Stimulated activated CD4-positive, alpha-beta T cell treated with anti-CD3 and anti-CD28 coated beads, Interleukin-15, amount 100 ng/mL, for 24 hours (primary cell): ENCODE measurements around the gene GDAP1L1.
"Not testable (repeated sequence)": the region's sequence is repeated elsewhere in the genome, so short reads cannot be mapped to it uniquely, and the experiment has no call there.

ENCODE experiments used
- DNase-seq: peaks from one replicate; pipeline ENCODE4 v3.0.0-alpha.2; 2020

The GDAP1L1 gene

DNA sequence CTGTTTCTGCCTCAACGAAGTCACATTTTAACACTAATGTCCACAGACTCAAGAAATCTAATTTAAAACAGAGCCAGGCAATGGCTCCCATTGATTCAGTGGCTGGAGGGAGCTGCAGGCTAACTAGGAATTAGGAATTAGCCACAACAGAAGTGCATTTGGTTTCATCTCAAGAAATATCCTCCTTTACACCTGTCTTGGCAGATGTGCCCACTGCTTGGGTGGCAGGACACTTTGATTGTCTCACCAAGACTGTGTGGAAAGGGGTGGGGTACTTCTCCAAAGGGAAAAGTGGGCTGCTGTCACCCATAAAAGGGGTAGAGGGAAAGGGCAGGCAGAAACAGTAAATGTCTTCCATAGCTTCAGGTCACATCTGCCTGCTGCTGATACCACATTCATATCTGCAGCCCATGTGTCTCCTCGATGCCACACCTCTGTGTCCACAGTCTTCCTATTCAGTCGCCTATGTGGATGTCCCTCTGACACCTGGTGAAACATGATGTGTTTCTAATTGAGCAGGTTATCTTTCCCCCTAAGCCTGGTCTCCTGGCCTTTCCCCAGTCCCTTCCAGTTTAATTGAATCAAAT, 25.6 kb upstream of the GDAP1L1 start:
- DNase-seq: no peak

DNA sequence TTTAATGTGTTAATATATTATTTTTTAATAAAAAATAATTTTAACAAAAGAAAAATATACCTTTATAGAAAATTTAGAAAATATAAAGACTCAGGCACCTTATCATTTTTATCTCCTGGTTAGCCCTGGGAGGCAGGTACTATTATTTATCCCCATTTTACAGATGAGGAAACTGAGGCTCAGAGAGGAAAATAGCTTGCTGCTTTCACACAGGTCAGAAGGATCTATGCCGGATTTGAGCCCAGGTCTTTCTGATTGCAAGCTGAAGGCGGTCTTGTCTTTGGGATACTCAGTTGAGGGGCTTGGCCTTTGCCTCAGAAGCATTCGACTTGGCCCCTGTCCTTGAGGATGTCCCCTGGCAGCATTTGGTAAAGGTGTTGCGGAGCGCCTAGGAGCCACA, 25.1 kb upstream of the GDAP1L1 start:
- no peak for DNase-seq

DNA sequence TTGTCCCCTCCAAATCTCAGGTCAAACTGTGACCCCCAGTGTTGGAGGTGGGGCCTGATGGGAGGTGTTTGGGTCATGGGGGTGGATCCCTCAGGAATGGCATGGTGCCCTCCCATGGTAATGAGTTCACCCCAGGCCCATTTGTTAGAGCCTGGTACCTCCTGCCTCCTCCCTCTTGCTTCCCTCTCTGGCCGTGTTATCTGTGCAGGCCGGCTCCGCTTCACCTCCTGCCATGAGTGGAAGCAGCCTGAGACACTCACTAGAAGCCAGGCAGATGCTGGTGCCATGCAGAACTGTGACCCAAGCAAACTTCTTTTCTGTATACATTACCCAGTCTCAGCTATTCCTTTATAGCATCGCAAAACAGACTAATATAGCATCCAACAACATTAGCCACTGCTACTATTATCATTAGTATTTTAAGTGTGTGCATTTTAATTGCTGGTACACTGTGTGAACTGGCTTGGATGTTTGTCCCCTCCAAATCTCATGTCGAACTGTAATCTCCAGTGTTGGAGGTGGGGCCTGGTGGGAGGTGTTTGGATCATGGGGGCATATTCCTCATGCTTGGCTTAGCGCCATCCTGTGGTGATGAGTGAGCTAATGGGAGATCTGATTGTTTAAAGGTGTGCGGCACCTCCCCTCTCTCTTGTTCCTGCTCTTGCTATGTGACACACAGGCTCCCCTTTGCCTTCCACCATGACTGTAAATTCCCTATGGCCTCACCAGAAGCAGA, 24.3 kb upstream of the GDAP1L1 start:
- DNase-seq: no peak

DNA sequence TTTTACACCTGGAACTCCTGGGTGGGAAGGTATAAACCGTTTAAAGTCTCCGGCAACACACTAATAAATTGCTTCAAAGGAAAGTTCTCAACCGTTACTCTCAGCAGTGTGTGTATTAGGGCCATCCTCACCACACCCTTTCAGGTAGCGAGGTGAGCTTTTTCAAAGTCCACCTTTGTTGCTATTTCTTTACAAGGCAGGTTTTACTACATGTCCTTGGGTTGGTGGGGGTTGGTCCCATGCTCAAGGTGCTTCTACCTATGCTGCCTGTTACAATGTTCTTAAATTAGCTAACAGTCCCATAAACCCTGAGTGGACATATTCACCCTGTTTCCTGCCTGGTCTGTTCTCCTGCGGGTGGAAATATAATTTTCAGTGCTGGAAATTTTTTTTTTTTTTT, 23.4 kb upstream of the GDAP1L1 start:
- DNase-seq: no peak

DNA sequence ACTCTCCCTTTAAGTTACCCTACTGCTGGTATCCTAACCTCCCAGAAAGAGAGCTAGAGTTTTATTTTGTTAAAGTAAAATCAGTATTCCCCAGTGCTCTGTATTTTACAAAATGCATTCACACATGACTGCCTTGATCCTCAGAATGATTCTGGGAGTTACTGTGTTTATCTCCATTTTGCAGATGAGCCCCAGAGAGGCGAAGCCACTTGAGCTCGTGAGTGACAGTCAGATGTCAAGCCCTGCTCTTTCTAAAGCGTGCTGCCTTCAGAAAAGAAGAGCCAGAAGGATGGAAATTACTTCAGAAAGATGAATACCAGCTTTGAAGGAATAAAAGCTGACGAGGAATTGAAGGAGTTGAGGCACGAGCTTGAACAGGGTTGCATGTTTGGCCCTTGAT, 22.5 kb upstream of the GDAP1L1 start:
- DNase-seq: no peak

DNA sequence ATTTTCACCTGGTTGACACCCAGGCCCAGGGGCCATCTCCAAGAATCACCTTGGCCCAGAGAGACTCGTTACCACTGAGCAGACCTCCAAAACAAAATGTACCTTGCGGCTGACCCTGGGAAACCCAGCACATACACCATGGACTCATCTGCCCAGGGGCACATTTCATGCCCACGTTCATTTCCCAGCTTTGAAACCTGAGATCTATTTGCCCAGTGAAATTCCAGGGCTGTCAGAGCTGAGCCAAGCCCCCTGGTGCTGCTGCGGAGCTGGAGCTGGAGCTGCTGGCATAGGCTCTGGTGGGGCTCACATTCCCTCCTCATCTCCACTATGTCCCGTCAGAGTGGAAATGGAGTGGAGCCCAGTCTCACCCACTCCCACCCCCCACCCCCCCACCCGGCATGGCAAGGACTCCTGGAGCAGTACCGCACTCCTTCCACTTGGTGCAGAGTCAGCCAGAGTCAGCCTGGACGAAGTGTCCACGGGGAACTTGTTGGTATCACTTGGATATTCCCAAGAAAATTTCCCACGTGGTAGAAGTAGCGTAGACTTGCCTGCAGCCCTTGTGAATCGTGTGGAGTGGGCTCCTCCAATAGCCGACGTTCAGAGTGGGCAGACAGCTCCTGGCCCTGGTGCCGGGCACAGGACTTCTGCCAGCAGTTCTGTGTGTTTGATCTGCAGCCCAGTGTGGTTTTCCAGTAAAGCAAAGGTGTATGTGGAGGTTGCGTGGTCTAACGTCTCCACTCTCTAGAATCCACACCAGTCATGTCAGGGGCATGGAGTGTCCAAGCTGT, 18.4 kb upstream of the GDAP1L1 start:
- DNase-seq: no peak

DNA sequence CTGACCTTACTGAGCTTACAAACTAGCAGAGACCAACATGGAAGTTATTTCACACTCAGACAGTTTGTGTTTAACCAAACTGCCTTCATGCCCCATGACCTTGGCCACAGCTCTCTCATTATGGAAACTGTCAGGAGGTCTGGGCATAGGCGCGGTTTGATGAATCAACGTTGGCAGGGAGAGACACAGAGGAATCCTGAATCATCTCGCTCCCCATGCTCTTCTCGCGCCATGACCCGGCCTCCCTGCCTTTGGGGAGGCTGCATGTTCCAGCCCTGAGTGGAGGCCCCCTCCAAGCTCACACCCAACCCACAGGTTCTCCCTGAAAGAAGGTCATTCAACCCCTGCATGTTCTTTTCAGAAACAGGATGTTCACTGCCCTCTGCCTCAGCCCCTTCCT, 15.9 kb upstream of the GDAP1L1 start:
- DNase-seq: no peak

DNA sequence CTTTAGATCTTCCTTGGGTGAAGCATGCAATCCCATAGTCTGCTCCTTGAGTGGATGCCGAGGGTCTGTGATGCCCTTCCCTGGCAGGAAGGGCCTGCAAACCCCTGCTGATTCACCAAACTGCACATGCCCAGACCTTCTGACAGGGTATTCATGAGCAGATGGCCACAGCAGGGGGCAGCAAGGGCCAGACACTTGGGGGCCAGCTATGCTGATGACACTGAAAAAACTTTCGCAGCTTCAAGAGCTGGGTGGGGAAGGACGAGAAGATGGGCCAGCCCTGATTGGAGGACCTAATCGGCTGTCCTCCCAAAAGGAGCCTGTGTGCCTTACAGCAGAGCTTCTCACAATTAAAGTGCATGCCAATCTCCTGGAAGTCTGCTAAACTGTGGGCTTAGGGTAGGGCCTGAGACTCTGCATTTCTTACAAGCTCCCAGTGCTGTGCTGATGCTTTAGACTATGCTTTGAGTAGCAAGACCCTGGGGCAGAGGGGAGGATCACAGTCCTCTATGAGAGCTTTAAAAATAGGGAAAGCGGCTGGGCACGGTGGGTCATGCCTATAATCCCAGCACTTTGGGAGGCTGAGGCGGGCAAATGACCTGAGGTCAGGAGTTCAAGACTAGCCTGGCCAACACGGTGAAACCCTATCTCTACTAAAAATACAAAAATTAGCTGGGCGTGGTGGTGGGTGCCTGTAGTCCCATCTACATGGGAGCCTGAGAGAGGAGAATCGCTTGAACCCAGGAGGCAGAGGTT, 15.2 kb upstream of the GDAP1L1 start:
- DNase-seq: no peak

DNA sequence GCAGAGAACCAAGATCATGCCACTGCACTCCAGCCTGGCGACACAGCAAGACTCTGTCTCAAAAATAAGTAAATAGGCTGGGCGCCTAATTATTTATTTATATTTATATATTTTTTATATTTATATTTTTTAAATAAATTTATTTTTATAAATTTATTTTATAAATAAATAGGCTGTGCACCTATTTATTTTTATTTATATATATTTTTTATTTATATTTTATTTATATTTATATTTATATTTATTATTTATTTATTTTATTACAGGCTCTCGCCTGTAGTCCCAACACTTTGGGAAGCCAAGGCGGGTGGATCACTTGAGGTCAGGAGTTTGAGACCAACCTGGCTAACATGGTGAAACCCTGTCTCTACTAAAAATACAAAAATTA, 14.6 kb upstream of the GDAP1L1 start:
- DNase-seq: not testable (repeated sequence)

DNA sequence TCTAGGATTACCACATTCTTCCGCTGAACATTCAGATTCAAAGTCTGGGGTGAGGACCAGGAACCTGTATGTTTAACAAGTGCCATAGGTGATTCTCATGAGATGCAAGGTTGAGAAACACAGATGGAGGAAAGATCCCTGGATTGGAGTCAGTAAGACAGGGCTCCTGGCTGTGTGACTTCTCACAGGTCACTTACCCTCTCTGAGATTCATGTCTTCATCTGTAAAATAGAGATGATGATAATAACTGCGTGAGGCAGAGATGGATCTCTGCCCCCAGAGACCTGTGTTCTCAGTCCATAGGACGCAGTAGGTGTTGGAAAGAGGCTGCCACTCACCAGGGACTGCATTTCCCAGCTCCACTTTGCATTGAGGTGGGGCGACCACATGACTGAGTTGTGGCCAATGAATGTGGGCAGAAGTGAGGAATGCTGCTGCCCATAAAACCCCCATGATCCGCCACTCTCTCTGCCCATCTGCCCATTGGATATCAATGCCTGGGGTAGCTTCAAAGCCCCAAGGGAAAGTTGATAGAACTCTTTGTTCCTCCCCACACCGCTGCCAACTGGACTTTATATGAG, 13.6 kb upstream of the GDAP1L1 start:
- no peak for DNase-seq

DNA sequence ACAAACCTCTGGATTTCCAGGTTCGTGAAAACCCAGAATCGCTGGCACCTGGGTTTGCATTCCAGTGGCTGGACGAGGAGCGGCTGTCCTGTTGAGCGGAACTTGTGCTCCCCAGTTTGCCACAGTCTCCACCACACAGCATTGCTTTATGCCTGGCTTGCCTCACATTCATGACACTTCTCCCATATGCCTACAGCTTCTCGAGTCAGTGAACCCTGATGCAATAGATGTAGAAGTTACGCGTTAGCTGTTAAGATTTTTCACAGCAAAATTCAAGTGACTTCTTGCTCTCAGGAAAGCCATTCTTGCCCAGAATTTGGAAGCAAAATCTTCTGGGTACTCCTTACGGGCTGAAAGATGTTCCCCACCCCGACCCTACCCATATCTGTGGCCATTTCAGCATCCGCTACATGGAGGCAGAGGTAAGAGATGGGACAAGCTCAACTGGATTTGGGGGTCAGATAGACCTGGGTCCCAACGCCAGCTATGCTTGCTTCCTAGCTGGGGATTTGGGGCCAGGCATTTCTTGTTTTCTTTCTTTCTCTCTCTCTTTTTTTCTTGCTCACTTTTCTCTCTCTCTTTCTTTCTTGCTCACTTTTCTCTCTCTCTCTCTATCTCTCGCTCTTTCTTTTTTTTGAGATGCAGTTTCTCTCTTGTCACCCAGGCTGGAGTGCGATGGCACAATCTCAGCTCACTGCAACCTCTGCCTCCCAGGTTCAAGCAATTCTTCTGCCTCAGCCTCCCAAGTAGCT, 12.4 kb upstream of the GDAP1L1 start:
- DNase-seq: no peak

DNA sequence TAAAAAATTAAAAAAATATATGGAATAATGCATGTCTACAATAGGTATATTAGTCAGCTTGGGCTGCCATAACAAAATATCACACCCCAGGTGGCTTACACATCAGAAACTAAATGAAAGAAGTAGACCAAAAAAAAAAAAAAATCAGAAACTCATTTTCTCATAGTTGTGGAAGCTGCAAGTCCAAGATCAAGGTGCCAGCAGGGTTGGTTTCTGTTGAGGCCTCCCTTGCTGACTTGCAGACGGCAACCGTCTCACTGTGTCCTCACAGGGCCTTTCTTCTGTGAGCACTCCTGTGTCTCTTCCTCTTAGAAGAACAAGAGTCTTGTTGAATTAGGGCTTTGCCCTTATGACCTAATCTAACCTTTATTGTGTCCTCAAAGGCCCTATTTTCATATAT, 11.4 kb upstream of the GDAP1L1 start:
- no peak for DNase-seq

DNA sequence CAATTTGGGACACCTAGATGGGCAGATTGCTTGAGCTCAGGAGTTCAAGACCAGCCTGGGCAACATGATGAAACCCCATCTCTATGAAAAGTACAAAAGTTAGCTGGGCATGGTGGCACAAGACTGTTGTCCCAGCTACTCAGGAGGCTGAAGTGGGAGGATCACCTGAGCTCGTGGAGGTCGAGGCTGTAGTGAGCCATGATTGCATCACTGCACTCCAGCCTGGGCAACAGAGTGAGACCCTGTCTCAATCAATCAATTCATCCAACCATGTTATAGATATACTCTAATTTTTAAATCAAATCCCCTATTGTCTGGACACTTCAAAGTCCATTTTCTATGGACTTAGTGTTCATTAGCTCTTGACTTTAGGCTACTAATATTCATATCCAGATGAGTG, 10.3 kb upstream of the GDAP1L1 start:
- DNase-seq: not testable (repeated sequence)

DNA sequence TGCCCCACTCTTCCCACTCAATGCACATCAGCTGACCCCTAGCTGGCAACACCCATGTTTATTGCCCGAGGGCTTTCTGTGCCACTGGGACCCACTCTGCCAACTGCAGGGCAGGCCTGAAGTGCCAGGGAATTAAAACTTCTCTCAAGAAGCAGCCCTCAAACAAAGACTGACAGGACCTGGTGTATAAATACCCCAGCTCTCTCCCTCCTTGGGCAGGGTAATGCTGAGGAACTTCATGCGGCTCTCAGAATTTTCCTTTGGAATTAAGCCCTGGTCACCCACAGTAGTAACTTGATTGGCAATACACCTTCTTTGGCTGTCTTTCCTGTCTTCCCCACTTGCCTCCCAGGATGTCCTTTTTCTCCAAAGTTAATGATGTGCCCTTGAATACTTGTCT, 5.3 kb upstream of the GDAP1L1 start:
- DNase-seq: no peak

DNA sequence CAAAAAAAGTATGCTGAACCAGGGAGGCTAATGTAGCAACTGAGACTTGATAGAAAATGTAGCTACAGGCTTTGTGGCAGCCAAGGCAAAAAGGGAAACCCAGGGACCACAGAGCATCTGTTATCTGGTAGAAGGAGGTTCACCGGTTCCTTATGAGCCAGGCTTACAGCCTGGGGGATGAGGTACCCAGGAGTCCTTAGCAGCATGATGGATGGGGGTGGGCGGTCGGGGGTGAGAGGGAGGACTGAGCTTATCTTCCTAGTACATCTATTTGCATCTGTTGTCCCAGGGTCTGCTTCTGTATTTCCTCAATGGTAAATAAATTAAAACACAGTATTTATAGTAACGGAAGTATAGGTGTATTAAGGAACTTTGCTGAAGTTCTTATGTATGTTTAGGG, 1.1 kb upstream of the GDAP1L1 start:
- DNase-seq: no peak

DNA sequence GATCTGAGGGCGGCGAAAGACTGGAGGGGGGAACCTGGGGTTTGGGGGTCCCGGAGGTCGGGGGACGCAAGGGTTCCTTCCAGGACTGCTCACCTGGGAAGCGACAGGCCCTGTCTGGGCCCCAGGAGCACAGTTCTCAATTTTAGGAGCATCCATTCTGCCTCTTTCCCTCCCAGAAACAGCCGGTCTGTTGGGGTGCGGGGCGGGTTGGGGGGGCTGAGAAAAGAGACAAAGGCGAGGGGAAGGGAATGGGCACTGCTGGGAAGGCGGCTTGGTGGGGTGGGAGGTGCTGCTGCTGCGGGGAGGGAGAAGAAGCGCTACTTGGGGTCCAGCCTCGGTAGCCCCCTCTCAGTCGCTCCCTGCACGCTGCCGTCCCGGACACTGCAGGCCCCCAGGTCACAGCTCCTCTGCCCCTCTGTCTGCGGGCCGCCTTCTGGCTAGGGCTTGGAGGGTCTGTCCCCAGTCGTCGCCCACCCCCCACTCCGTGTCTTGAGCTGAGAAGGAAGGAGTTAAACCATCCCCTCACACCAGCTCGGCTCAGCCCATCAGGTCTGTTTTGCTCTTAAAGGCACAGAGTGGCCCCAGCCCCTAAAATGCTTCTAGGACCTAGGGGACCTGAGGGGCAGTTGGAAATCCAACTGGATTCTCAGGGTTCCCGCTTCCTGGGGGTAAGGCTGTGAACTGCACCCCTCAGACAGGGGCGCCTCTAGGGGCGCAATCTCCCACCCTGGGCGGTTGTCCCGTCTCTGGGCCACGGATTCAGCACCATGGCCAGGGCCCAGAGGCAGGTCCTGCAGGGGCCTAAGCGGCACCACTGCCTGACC, 690 bp downstream of the GDAP1L1 start:
- DNase-seq: peak; percentile 44

DNA sequence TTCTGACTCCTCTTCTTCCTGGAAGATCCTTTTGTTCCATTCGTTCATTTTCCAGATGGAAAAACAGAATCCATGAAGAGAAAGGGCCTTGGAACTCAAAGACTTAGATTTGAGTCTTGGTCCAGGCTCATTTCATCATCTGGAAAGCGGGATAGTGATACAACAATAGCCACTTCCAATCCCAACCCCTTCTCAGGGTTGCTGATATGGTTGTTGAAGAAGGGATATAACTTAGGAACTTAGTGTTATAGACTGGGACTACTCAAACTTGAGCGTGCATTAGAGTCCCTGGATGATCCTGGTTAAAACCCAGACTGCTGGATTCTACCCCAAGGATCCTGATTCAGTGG, 1.3 kb downstream of the GDAP1L1 start:
- DNase-seq: no peak

DNA sequence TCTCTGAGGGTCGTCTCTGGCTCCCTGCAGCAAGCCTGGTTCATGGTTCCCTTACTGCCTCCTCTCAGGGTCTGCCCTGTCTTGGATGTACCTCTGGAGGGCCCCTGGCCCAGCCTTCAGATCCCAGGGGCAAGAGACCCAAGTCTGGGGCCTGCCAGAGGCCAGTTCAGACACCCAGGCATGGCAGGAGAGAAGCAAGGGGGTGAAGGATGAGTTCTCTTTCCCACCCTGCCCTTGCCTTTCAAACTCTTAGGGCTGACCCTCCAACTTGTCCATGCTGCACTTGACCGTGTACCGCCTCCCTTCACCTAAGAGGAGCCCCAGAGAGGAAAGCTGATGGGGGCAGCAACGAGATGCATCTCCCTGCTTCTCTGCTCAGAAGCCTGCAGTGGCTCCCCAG, 4.2 kb downstream of the GDAP1L1 start:
- no peak for DNase-seq

DNA sequence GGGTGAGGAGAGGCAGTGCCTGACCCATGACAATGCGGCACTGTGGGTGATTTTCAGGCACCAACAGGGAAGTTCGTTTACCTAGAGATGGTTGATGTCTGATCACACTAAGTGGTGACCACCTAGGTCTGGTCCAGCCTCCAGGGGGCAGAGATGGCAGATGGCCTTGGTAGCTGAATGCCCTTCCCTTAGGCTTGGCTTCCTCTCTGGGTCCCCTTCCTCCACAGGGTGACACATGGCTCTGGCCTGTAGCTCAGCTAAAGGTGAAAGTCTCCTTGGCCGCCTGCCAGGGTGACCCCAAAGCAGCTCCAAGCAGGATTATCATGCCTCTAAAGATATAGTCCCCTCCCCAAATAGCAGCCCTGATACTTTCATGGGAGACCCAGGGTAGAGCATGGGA, 6.4 kb downstream of the GDAP1L1 start:
- DNase-seq: no peak

DNA sequence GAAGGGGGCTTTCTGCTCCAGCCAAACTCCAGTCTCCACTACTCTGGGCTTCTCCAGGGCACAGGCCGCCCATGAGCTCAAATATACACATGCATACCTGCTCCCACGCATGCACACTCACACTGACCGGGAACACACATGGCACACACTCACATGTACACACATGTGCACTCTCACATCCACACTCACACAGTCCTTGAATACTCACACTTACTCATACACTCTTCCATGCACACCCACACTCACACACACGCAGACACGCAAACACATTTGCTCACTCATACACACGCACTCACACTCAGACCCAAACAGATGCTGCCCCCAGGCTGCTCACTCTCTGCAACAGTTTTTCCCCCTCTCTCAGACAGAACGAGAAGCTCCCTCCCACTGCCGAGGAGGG, 7.0 kb downstream of the GDAP1L1 start:
- DNase-seq: no peak

DNA sequence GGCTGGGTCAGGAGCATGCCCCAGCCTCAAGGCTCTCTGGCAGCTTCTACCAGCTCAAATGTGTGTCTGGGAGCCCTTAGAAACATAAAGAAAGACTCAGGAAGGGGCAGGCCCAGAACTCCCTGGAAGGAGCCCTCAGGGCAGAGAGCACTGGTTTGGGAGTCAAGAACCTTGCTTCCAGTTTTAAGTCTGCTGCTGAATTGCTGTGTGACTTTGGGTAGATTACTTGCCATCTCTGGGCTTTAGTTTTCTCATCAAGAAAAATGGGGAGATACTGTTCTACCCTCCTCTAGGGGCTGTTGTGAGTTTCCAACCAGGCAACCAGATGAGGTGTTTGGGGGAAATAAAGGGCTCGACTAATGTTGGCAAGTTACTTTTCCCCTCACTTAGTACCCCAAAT, 8.8 kb downstream of the GDAP1L1 start:
- no peak for DNase-seq

DNA sequence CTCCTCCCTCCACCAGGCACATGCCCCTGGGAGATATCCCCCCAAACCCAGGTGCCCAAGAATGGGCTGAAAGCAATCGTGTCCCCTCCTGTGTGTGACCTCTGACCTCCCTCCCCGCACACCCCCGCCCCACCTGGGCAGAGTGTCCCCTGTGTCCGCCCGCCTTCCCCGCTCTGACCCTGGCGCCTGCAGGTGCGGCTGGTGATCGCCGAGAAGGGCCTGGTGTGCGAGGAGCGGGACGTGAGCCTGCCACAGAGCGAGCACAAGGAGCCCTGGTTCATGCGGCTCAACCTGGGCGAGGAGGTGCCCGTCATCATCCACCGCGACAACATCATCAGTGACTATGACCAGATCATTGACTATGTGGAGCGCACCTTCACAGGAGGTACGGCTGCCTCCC, 9.9 kb downstream of the GDAP1L1 start:
- DNase-seq: no peak
